Effector CD8-positive, alpha-beta T cell (primary cell): ENCODE measurements around the gene VAV2.
A peak's percentile ranks its signal among the peaks of the same experiment; 100 is the strongest.
"Not testable (repeated sequence)": the region's sequence is repeated elsewhere in the genome, so short reads cannot be mapped to it uniquely, and the experiment has no call there.

Experiments used
- DNase-seq: peaks from one replicate; lab custom pipeline; 2025; lab: John Stamatoyannopoulos, UW

The VAV2 gene

DNA sequence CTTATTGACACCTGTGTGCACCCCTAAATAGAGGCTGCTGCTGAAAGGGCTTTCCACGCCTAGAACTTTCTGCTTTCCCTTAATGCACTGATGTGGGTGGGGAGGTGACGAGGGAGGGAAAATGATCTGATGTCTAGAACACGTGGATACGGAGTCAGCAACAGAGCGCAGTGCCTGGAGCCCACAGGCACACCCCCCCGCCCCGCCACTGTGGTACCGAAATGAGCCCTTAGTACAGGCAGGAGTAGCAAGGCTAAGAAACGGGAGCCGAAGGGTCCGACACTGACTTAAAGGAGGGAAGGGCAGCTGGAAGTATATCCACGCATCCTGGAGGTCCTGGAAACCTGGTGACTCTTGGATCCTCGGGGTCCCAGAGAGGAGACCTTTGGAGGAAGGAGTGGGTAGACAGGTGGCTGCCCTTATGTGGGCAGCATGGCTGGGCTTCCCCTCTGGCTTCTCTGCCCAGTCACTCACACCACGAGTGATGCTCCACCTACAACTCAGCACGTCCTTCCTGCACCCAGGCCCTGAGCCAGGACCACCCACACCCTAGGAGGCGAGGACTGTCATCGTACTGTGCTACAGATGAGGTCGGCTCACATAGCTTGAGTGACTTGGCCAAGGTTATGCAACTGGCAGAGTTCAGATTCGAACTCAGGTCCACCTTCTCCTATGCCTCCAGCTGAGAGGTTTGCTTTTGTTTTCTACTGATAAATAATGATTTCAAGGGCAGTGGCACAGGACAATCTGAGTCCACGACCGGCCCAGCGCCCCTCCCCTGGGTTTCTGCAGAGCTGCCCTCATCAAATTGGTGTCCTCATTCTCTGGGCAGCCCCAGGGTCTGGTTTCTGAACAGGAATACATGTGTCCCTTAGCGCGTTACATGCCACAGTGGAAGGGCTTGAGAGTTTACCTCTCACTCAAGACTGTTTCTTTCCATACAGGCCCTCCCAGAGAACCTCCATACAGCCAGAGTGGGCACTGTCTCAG lies 4.7 kb upstream of the VAV2 start:
- DNase-seq, result no peak

DNA sequence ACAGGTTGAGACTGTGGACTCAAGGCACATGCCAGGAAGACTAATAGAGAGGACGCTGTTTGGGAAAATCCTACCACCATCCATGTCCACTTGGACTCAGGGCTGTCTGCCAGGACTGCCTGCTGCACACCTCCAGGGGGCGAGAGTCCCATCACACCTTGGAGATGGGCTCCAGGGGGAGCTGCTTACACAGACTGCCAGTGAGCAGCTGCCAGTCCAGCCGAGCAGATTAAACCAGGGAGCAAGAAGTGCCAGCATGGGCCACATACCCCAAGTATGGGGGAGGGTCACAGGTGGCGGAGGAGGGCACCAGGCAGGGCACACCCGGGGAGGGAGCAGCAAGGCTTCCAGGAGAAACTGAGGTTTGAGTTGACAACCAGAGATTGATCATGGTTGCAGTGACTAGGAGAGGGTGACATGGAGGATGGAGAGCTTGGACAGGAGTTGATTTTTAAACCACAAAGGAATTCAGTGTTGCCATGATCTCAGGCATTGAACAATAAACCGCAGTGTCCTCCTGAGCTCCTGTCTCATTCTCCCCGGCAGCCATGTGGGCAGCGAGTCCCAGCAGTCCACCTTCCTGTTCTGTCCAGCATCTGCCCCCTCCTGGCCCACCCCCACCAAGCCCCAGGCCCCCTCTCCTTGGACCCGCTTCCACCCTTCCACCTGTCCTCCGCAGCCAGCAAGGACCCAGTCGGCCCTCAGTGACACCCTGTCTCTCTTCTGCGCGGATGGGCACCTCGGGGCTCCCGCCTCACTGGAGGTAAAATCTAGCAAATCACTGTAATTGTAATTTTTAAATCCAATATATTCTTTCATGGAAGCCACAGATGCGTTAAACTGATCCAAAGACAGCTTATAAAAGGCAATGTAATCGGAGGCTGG lies 3.1 kb upstream of the VAV2 start:
- DNase-seq, result no peak

DNA sequence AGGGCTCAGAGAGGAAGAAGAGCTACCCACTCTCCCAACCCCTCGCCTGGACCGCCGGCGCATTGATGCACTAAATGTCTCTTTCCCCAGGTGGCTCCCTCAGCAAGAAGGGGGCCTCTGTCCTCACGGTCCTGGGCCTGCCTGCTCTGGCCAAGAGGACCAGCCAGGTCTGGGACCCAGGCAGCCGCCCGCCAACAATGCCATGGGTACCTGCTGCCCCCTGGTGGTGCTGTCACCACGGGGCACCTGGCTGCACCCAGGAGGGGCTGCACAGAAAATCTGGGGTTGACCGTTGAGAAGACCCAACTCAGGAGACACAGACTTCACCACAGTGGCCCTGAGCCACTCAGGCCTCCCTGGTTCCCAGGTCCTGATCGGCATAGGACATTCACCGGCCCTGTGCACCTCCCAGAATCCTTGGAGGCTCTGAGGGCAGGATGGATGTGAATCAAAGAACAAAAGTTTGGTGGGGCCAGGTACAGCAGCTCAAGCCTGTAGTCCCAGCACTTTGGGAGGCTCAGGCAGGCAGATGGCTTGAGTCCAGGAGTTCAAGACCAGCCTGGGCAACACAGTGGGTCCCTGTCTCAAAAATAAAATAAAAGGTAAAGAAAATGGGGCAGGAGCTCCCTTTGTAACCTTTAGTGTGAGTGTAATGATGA lies 2.4 kb upstream of the VAV2 start:
- DNase-seq, result peak; percentile 69

DNA sequence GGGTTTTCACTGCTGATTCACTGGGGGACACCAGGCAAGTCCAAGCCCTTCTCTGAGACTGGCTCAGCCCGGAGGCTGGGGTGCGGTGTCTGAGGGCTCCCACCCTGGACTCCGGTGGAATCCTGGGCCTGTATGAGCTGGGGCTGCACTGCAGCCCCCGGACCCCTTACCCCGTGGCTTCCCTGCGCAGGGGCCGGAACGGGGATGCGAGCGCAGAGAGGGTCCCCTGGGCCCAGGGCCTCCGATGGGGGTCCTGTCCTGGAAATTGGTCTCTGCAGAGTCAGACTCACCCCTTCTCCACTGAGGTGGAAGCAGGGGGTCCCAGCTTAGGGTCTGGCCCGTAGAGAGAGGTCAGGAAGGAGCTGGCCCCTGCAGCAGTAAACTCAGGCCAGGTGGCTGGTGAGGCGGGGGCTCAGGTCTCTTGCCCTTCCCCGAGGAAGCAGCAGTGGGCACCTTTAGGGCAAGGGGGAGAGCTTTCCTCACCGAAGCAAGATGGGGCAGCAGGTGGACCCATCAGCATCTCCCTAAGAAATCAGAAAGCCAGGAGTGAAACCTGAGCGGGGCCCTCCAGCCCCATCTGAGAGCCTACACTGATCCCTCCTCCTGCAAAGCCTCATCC lies 1.6 kb upstream of the VAV2 start:
- DNase-seq, result no peak

DNA sequence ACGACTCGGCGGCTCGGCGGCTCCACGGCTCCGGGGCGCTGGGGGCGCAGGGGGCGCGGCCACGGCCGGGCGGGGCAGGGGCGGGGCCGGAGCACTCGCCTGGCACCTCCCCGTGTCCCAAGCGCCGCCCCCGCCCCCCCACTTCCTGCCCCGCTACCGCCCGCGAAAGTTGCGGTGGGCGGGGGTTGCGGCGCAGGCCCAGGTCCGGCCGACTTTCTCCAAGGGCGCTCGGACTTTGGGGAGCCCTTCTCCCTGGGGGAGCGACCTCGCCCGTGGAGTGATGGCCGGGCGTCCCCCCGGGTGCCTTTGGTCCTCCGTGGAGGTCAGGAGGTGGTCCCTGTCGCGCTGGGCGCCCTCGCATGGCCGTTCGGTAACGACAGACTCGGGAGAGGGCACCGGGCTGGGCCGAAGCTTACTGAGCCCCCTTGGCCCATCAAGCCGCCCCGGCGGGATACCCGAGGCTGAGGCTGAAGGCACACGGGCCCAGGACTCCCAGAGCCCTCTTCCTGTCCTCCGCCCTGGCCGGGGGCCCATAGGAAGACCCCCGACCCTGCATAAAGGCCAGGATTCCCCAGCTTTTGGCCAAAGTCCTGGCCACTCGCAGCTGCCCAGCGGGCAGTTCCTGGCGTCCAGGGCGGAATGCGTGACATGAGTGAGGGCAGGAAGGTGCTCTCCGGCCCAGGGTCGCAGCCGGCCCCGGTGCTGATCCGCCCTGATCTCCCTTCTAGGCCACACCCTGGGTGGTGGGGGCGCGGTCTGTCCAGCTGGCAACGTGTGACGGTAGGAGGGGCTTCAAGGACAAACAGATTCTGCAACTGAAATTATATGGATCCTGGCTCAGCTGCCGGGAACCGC lies 883 bp upstream of the VAV2 start:
- peak; percentile 63 for DNase-seq

DNA sequence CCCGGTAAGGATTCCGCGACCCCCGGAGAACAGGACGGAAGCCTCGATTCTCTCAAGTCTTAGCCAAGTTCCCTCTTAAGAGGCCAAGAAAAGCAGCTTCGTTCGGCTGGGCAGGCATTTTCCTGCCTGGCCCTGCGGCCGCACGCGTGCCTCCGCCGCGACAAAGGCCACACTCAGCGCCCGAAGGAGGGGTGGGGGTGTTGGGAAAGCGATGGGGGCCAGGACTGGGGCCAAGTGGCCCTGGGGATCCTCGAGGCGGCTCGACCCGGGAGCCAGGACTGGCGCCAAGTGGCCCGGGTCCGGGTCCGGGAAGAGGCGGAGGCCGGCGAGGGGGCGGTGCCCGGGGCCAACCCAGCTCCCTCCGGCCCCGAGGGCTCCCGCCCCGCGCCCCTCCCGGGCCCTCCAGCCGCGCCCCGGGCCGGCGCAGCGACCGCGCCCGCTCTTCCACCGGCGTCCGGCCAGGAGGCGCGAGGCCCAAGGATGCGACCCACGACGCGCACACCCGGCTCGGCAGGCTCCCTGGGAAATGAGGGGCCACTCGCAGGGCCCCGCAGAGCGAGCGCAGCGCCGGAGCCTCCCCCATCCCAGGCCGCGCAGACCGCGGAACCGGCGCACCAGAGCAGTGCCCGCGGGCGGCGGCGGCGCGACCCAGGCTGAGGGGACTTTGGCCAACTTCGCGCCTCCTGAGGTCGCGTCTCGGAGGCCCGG lies 756 bp downstream of the VAV2 start:
- no peak for DNase-seq

DNA sequence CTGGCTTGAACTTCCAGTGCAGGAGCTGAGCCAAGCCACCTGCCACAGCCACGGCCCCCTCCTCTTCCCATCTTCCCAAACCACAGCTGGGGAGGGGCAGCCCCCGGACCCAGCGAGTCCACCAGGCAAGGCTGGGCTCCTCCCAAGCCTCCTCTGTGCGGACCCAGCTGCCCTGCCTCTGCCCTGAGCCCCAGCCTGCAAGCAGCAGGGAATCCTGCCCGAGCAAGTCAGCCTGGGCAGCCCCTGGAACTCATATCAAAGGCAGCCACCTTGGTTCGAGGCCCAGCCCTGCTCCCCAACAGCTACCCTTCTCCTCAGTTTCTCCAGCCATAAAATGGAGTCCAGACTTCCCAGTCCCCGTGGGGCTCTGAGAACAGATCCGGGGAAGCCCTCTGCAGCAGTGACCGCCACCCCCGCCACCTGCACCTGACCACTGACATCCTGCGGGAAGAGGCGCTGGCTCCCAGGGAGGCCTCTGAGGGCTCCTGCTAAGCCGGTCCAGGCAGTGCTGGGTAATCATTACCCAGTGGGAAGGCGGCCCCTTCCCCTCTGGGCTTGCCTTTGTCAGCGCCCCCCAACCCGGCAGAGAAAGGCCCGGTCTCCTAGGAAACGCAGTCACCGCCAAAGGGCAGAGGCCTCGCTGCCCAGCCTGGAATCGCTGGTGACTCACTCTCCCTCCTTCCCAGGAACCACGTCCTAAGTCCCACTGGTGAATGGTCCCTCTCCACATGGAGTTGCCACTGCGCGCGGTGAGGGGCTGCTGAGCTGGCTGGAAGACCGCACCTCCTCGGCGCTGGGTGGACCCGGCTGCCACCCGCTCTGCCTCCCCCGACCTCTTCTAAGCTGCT lies 1.5 kb downstream of the VAV2 start:
- no peak for DNase-seq

DNA sequence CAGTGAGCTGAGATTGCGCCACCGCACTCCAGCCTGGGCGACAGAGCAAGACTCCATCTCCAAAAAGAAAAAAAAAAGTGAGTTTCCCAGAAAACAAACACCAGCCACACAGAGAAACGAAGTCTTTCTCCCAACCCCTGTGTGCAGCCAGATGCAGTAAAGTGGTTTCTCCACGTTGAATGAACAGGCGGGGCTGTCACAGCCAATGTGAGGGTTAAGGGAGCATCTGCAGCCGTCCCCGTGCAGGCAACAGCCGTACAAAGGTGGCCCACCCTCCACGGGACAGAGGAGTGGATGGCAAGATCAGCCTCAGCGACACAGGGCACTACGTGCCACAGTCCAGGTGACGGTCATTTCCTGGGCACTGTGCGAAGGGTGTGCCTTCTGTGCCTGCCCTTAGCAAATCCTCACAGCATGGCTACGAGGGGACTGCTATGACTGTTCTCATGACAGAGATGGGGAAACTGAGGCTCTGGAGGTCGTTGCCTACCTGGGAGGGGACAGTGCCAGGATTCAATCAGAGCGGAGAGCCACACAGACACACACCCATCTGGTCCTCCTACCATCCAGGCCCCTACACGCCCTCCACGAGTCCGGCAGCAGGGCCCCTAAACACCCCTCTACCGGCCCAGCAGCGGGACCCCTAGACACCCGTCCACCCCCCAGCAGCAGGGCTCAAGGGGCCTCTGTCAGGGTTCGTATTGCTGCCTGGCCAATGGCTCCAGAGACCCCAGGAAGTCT lies 2.3 kb downstream of the VAV2 start:
- DNase-seq, result no peak

DNA sequence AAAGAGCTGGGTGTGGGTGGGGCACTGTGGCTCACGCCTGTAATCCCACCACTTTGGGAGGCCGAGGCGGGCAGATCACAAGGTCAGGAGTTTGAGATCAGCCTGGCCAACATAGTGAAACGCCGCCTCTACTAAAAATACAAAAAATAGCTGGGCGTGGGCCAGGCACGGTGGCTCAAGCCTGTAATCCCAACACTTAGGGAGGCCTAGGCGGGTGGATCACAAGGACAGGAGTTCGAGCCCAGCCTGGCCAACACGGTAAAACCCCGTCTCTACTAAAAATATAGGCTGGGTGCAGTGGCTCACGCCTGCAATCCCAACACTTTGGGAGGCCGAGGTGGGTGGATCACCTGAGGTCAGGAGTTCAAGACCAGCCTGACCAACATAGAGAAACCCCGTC lies 3.4 kb downstream of the VAV2 start:
- not testable (repeated sequence) for DNase-seq

DNA sequence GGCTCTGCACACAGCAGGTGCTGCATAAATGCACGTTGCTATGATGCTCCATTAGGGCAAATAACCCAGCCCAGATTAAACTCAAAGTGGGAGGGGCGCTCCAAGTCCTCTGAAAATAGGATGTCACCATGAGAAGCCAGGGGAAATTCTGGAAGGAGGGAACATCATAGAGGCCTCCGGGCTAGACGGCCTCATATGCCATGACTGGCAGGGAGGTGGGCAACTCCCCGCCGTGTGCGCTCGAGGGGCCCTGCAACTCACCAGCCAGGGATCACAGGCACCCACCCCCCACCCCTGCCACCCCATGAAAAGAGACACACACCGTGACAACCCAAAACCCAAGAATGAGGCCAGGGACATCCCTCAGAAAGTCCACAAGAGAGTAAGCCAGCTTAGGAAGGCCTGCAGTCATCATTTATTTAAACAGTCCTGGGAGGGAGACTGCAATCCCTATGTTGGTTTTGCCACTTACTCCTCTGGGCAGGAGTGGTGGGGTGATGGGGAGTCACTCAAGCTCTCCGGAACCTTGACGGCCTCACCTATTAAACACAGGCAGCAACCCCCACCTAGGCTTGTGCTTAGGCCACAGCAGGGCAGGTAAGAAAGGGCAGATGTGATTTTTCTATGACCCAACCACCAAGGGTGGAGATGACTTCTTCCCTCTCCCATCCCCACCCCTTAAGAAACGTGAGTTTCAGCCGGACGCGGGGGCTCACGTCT lies 4.0 kb downstream of the VAV2 start:
- no peak for DNase-seq

DNA sequence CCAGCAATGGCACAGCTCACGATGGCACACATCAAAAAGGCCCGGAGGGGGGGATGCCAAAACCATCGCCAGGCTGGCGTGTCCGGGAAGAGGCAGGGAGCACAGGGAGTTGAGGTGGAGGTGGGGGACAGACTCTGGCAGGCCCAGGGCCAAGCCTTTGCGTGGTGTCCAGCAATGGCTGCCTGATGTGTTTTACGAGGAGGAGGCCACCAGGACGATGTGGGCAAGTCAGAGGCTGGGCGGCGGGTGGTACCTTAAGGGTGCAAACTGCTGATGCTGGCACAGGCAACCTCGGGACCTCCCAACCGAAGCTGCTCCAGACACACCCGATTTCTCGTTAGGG lies 4.7 kb downstream of the VAV2 start:
- DNase-seq, result no peak

DNA sequence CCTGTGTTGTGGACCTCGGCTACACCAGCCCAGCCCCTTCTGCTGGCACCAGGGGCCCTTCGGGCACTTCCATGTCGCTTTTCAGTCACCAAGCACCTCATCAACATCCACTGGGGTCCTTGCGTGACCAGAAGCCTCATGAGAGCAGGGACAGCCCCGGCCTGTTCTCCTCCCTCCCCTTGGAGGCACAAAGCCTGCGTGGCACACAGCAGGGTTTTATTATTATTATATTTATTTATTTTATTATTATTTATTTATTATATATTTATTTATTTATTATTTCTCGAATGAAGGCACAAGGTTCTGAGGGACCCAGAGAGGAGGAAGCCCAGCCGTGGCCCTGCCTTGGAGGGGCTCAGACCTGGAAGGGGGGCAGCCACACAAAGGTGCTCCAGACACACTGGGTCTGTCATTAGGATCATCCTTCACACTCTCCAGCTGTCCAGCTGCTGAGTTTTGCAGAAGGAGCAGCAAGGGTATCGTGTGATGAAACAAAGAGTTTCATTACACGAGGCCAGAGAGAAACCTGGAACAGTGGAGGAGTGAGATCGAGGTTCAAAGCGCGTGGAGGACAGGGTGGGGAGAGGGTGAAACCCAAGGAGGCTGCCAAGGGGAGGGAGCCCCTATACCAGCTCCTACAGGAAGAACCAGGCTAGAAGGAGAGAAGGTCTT lies 5.2 kb downstream of the VAV2 start:
- DNase-seq, result no peak

DNA sequence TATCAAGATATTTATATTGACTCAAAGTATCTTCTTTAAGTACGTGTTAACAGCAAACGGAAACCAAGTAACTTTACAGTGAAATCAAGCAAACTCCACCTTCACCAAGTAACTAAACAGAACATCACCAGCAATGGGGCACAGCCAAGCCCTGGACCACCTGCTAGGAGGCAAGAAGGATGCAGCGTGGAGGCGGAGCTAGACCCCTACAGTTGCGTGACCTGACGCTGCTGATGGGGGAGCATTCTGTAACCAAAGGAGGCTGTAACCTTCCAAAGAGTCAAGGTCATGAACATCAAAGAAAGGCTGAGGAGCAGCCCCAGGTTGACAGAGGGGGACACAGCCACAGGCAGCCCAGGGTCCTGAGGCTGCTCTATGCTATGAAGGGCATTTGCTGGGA lies 6.1 kb downstream of the VAV2 start:
- DNase-seq, result no peak

DNA sequence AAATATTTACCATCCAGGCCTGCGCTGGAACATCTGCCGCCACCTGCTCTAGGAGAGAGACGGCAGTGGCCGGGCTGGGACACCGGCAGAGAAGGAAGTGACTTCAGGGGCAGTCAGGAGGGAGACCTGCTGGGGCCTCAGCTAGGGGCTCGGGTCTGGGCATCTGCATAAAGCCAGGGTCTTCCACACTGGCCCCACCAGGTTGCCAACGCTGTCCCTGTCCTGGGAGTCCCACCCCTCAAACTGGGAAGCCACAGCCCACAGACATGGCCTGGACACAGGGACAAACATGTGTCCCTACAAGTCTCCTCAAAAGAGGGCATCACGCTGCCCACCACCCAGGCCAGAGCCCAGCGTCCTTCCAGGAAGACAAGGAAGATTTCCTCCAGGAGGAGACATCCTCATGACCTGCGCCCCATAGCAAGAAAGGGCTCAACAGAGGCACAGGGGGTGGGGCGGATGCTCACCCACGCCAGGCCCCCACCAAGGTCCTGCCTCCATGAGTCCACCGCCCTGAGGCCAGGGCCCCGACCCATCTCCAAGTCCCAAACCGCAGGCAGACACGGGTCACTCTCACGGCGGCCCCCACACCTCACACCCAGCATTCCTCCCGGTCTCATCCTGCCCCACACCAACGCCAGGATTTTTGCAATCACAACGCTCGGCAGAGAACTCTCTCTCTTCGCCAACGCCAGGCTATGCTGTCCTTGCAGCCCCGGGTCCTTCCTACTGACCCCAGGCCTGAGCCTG lies 9.0 kb downstream of the VAV2 start:
- DNase-seq, result no peak

DNA sequence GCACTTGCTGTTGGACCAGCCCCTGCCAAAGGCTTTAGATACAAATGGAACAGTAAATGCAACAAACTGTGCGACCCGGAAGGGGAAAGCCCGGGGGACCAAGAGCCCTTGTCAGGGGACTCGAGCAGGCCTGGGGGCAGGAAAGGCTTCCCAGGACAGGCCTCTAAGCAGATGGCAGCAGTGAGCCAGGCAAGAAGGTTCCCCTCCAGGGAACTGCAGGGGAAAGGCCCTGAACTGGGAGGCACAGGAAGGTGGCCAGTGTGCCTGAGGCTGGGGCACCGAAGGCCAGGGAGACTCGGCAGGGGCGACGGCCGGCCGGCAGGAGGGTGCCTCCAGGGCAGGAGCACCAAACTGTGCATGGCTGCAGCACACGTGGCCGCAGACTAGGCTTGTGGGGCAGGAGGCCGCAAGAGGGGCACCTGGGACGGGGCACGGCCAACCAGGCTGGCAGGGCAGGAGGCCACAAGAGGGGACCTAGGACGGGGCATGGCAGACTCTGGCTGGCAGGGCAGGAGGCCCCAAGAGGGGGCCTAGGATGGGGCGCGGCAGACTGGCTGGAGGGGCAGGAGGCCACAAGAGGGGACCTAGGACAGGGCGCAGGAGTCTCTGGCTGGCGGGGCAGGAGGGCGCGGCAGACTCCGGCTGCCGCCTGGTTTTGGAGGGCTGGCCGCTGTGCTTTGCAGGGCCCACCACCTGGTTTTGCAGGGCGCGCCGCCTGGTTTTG lies 10.0 kb downstream of the VAV2 start:
- DNase-seq, result no peak

DNA sequence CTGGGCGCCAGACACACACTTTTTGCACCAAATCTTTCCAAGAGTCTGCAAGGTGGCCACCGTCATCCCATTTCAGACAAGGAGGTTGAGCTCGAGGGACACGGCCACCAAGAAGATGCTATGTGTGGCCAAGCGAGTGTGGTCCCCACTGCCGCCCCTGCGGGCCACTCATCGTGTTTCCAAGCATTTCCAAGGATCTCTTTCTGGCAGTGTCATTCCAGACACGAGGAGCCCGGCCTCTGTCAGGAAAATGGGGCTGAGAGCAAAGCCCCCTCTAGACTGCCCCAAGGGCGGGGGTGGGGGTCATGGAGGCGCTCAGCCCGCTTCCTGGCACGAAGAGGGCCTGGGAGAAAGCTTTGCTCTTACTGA lies 10.6 kb downstream of the VAV2 start:
- DNase-seq, result no peak
